Activated CD8-positive, alpha-beta memory T cell treated with anti-CD3 and anti-CD28 coated beads, Interleukin-2, amount 50 U/mL, for 24 hours (primary cell): ENCODE results near the gene EZH1.
A peak's percentile ranks its signal among the peaks of the same experiment; 100 is the strongest.
"Not testable (repeated sequence)": the region's sequence is repeated elsewhere in the genome, so short reads cannot be mapped to it uniquely, and the experiment has no call there.

ENCODE experiments used
- DNase-seq: peaks from one replicate; pipeline ENCODE4 v3.0.0-alpha.2; 2020; ENCODE audit errors: extremely low read depth

Gene EZH1

GRCh38 chr17:42669977-42670788 lies 74.7 kb downstream of the EZH1 start:
- DNase-seq, result no peak

- no peak for DNase-seq
These were observed 75.2 kb downstream of the EZH1 start for GRCh38 chr17:42669705-42669976.

- no peak for DNase-seq
These were observed 77.5 kb downstream of the EZH1 start for GRCh38 chr17:42667088-42667951.

GRCh38 chr17:42666126-42666525 lies 78.7 kb downstream of the EZH1 start:
- not testable (repeated sequence) for DNase-seq

- no peak for DNase-seq
These were observed 79.2 kb downstream of the EZH1 start for GRCh38 chr17:42665581-42666001.

DNA sequence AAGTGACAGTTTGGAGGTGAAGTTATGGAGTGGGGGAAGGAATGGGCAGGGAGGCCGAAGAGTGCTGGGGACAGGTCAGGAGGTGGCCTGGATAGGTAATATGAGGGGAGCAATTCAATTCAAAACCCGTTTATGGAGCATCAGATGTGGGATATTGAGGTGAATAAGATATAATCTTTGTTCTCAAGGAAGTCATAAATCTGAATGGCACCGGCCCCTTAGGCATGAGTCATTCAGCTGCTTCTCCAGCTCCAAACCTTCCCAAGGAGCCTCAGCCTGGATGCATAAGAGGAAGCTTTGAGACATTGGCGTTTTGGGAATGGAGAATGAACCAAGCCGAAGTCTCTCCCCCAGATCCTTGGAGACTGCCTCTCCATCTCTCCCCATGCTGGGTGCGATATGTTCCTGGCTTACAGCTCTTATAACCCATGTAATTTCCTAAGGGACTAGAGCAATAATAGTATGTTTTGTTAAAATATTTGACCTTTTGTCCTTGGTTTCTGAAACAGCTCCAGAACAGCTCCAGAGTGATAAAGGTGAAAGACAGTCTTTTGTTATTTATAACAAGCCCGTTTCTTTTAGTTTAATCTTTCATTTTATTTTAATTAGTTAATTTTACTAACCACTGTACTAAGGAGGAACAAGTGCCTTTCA lies 84.0 kb downstream of the EZH1 start:
- DNase-seq, result no peak

- DNase-seq, result not testable (repeated sequence)
These were observed 84.9 kb downstream of the EZH1 start for GRCh38 chr17:42659932-42660274.

DNA sequence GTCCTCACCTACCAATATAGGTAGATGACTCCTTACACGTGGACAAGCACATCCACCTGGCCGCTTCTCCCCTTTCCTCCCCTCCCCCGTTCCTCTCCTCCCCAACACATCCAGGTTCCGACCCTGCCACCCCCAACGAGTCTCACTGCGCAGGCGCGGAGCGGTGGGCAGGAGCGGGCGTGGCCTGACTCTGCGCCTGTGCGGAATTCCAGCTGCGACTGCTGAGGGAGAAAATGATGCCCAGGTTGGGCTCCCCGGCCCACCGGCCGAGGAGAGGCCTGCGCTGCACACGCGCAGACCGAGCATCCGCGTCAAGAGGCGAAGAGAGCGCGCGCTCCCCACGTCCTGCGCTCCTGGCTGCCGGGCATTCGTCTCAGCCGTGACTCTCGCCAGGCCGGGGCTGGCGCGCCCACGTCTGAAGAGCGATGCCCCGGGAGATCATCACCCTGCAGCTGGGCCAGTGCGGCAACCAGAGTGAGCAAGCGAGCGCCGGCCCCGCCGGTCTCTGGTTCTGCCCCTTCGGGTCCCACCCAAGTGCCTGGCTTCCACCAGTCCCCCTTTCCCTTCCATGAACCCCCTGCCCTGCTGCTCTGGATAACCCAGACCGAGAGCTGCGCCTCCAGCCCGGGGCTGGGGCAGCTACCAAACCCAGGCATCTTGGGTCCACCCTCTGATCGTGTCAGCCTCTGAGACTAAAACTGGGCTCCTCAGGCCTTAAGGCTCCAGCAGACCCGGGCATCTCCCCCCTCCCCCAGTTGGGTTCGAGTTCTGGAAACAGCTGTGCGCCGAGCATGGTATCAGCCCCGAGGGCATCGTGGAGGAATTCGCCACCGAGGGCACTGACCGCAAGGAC lies 85.5 kb downstream of the EZH1 start, which contains the start of gene TUBG2:
TSS of gene TUBG2 (plus strand) at position 206 of the 853 bp plus-strand sequence. CDS start at position 426, 220 bp downstream.
- DNase-seq, result peak; percentile 46

DNA sequence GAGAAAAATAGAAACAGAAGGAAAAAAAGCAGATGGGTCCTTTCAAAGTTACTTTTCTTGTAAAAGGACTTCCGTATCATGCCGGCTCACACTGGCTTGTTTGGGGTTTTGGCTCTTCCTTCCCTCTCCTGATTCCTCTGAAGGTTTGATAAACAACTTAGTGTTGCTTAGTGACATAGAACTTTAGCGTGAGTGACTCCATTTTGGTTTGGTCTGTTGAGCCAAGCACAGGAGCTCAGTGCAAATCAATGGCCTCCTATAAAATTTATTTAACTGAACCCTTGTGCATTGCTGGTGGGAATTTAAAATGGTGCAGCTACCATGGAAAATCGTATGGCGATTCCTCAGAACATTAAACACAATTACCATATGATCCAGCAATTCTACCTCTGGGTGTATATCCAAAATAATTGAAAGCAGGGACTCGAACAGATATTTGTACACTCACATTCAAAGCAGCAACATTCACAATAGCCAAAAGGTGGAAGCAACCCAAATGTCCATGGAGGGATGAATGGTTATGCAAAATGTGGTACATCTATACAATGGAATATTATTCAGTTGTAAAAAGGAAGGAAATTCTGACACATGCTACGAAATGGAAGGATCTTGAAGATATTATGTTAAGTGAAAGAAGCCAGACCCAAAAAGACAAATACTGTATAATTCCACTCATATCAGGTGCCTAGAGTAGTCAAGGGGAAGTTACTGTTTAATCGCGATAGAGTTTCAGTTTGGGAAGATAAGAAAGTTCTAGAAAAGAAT lies 86.8 kb downstream of the EZH1 start:
- DNase-seq, result no peak

GRCh38 chr17:42655528-42655927 lies 89.3 kb downstream of the EZH1 start:
- no peak for DNase-seq

- DNase-seq, result no peak
These were observed 91.4 kb downstream of the EZH1 start for GRCh38 chr17:42653179-42654124.

- DNase-seq, result no peak
These were observed 93.4 kb downstream of the EZH1 start for GRCh38 chr17:42651392-42651791.
